NCI-H128 (cell line): ENCODE results near the gene RPL36.
"Not testable (repeated sequence)": the region's sequence is repeated elsewhere in the genome, so short reads cannot be mapped to it uniquely, and the experiment has no call there.

Source experiments
- DNase-seq: peaks from one replicate; lab custom pipeline; 2025; ENCODE audit not compliant: unreplicated experiment; lab: John Stamatoyannopoulos, UW

RPL36 gene

DNA sequence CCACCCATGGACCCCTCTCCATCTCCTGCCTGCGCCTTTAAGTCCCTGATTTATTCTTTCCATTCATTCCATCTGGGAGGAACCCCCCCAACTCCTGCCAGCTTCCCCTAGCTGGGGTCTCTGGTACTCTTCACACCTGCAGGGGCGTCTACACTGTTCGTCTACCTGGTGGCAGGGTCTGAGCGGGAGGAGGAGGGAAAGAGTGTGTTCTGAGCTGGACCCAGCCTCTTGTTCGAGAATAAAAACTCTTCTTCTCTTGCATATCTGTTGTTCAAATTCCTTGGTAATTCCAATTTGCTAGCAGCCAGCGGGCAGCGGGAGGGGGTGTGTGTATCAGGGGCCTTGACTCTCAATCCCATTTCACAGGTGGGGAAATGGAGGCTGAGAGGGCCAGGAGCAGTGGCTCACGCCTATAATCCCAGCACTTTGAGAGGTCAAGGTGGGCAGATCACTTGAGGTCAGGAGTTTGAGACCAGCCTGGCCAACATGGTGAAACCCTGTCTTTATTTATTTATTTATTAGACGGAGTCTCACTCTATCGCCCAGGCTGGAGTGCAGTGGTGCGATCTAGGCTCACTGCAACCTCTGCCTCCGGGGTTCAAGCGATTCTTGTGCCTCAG lies 1.7 kb upstream of the RPL36 start:
- not testable (repeated sequence) for DNase-seq

DNA sequence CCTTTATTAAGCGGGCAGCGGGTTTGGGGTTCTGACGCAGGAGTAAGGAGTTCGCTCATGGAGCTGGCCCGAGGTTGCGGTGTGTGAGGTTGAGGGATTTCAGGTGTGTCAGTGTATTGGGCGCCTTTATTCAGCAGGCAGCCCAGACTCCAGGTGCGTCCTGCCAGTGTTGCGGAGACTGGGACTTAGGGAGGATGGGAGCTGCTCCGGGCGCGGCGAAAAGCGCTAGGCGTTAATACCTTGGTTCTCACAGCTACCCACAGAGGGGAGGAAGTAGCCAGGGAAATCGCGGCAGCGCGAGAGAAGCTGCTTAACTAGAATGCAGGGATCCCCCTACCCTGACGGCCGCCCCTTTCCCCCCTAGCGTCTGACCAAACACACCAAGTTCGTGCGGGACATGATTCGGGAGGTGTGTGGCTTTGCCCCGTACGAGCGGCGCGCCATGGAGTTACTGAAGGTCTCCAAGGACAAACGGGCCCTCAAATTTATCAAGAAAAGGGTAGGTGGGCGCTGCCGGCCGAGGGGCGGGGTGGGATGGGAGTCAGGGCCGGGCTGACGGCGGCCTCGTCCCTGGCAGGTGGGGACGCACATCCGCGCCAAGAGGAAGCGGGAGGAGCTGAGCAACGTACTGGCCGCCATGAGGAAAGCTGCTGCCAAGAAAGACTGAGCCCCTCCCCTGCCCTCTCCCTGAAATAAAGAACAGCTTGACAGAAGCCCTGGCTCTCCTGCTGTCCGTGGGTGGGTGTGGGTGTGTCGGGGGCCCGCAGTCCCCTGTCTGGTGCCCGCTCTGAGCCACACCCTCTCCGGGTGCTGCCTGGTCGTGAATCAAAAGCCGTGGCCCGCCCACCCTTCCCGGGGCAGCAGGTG lies 1.1 kb downstream of the RPL36 start:
- DNase-seq = no peak

DNA sequence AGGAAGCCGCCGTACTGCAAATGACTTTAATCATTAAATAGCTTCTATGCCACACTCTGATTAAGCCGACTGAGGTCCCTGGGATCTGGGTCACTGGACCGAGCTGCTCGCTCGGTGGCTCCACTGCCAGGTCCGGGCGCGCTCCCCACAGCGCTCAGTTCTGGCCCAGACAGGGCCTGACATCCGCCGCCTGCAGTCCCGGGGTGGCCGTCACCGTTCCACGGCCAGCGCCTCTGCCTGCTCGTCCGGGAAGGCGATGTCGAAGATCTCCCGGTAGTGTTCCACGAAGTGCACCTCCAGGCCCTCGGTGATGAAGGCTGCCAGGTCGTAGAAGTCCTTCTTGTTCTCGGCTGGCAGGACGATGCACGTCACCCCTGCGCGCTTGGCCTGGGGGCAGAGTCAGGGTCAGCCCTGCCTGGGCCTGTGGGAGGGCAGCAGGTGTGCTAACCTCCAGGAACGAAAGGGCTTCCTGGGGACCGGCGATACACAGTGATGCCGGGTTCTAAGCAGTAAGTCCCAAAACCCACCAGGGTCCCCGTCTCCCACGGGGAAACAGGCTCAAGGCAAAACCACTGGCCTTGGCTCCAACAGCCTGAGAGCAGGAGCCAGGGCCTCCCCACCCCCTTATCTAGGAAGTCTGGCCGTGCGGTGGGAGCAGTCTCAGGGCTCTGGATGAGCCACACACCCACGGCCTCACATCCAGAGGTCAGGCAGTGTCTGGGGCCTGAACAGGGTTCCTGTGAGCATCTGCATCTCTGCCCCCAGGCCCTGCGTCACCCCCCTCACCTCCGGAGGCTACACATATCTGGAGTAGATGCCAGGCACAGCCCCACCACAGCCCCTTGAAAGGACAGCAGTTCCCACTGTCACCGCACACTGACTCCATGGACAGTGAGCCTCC lies 2.0 kb downstream of the RPL36 start:
- DNase-seq = no peak

DNA sequence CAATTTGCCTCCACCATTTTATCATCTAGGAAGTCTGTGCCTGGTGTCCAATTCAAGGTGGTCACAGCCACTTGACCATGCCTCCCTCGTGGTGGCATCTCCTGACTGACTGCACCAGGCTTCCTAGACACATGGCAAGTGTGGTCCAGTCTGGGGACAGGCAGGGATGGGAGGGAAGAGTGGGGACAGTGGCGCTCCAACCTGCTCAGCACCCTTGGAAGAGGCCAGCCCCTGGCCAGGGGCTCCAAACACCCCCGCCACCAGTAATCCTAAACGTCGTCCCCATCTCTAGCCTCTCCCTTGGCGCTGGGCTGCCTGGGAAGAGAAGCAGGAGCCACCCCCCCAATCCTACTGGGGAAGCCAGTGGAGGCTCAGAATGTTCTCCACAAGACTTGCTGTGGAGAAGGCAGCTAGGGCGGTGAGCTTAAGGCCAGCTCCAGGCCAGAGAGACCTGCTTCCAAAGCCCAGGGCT lies 2.7 kb downstream of the RPL36 start:
- no peak for DNase-seq

DNA sequence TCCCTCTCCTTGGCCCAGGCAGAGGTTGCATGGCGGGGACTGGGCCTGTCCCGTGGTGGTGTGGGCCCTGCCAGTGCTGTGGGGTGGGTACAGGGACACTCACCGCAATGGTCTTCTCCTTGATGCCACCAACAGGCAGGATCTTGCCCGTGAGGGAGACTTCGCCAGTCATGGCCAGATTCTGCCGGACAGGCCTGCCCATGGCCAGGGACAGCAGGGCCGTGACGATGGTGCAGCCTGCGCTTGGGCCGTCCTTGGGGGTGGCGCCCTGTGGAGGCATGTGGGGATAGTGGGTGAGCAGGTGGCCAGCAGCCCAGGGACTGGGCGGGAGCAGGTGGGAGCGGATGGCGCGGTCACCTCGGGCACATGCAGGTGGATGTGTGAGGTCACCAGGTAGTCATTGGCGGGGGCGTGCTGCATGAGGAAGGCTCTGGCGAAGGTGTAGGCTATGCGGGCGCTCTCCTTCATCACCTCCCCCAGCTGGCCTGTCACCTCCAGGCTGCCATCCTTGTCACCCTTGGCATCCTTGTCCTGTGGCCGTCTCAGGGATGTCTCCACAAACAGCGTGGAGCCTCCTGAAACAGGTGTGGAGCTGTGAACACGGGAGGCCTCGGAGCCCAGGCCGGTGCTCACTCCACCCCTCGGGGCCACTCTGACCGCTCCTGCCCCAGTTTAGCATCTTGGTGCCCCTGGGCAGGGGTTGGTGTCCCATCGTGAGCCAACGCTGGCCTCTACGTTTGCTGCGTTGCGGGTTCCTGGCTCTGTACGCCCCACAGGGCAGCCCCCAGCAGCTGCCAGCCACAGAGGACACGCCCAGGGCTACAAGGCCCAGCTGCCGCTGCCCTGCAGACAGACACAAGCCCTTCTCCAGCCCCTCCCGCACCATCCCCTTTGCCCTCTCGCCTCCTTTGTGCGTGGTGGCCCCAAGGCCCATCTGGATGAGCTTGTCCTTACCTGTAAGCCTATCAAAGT lies 3.4 kb downstream of the RPL36 start:
- DNase-seq = no peak

DNA sequence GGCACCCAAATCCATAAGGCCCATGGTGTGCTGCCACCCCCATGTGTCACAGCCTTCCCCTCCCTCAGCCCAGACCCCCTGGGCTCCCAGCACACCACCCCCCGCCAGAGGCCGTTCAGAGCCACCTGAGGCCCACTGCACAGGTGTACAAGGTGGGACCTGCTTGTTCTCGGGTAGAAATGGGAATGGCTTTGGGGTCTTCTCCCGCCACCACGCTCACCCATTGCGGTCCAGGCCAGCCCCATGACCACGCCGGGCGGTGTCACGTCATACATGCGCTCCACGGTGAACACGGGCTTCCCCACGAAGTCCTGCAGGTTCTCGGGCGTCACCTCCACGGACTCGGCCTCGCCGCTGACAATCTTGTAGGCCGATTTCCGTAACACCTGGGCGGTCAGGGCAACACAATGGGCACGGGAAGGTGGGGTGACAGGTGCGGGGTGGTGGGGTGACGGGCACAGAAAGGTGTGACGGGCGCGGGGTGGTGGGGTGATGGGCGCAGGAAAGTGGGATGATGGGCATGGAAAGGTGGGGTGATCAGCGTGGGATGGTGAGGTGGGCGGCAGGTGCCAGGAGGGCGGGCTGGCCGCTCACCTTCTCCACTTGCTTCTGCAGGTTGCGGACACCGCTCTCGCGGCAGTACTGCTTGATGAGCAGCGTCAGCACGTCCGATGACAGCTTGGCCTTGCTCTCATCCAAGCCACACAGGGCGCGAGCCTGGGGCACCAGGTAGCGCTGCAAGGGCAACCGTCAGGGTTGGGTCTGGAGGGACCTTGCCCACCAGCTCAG lies 4.3 kb downstream of the RPL36 start:
- no peak for DNase-seq

DNA sequence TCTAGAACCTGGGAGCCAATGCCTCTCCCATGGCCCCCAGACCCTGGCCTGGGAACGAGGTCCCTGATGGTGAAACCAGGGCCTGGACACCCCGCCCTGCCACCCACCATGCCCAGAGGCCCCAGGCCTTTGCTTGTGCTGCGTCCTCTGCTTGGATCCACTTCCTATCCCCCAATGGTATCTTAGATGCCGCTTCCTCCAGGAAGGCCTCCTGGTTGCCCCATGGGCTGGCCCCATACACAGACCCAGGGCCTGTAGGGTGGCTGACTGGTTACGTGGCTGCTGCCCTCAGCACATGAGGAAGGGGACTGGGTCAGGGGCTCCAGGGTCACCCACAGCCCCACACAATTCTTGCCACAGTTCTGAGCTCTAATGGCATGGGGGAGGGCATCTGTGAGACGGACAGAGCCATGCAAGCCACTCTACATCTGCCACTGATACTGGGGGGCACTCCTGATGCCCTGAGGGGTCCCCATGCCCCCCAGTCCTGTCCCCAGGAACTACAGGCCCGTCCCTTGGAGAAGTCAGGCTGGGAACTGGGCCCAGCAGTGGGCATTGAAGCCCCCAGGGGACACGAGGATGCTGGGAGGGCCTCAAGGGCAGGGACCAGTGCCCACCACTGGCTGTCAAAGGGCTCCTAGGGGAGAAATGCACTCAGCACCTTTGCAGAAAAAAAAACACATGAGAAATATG lies 5.0 kb downstream of the RPL36 start:
- DNase-seq = no peak

DNA sequence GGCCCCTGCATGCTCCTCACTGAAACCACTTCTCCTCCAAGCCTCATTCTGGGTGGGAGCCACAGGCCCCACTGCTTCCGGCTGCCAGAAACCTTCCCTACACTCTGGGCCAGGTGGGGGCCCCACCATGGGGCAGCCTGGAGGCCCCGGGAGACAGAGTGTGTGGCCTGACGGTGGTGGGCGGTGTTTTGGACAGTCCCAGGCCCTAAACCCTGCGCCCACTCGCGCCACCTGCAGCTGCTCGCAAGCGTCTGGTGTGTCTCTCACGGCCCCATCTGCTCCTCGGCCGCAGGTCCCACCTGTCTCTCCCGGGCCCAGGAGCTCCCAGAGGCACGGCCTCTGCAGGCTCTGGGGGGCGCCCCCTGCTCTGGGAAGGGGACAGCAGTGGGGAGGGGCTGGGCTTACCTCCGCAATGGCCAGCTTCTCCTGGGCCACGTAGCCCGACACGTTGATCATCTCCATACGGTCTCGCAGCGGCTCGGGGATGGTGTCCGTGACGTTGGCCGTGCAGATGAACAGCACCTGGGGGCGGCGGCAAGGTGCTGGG lies 5.6 kb downstream of the RPL36 start:
- no peak for DNase-seq

DNA sequence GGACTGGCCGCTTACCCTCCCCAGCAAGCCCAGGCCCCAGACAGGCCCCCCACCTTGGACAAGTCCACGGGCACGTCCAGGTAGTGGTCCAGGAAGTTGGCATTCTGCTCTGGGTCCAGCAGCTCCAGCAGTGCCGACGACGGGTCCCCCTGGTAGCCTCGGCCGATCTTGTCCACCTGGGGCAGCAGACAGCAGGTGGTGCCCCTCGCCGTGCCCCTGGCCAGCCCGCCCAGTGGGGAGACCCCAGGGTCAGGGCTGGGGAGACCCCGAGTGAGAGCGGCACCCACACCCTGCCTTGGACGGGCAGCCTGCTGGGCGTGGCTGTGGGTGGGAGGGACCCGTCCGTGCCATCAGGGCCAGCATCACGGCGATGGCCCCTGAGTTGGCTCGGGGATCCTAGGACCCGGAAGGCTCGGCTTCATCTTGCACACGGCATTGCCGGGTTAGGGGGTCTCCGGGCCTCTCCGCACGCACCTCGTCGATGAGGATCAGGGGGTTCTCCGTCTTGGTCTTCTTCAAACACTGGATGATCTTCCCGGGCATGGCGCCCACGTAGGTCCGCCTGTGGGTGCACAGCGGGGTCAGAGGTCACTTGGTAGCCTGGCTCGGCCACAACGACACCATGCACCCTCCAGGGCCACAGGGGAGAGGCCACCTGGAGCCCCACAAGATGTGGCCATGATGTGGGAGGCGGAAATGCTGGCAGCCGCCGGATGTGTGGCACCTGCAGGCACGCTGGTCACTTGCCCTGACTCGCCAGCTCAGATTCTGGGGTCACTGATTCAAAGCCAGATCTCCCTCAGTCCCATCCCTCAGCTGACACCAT lies 6.3 kb downstream of the RPL36 start:
- no peak for DNase-seq

DNA sequence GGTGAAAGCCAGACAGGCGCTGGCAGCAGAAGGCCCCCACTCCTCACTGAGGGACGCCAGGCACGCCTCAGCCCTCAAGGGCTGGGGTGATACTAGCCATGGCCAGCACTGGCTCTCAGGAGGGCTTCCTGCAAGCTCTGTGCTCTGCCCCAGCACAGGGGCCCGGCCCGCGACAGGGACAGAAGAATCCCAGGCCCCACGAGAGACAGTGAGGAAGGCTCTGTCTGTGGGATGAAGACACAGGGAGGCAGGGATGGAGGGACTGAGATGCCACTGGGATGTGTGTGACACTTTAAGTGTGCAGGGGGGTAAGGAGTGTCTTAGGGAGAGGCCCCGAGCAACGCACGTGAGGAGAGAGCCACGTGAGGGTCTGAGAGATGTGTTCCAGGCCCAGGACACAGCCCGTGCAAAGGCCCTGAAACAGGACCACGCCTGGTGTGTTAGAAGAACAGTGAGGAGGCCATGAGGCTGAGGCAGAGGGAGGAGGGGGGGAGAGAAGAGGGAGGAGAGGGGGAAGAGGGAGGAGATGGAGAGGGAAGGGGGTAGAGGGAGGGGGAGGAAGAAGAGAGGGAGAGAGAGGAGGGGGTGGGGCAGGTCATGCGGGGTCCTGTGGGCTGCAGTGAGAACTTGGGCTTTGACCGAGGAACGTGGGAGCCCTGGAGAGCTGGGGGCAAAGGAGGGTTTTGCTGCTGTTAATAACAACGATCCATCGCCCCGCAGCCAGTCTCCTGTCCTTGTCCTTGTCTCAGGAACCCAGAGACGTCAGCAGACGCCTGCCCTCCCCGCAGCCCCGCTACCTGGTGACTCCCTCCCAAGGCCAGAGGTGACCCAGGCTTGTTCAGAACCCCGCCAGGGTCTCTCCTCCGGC lies 7.2 kb downstream of the RPL36 start:
- no peak for DNase-seq

DNA sequence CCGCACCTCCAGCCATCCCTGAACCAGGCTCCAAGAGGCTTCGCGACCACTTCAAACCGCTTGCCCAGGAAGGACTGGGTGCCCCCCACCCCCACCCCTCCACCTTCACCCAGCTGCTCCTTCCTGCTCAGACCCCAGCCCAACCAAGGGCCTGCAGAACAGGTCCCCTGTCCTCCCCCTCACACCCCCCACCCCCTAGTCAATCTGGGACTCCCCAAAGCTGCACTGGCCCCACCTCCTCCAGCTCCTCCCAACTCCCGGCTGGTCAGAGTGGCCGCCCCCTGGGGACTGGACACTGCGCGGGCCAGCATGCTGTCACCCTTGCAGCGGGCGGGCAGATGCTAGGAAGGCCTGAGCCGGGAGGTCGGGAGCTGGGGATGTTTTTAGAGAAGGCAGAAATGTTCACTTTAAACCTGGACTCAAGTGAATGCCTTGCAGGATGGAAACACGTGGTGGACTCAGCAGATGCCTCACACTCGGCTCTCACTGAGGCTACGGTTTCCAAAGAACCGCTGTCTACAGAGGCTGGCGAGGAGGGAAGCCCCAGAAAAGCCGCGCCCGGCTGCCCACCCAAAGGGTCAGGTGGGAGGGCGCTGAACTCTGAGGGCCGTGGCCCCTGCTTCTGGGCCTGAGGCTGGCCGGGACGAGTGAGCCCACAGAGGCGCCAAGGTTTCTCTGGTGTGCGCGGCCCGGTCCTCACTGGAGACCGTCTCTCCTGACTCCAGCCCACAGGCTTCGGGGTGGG lies 8.0 kb downstream of the RPL36 start:
- DNase-seq = no peak

DNA sequence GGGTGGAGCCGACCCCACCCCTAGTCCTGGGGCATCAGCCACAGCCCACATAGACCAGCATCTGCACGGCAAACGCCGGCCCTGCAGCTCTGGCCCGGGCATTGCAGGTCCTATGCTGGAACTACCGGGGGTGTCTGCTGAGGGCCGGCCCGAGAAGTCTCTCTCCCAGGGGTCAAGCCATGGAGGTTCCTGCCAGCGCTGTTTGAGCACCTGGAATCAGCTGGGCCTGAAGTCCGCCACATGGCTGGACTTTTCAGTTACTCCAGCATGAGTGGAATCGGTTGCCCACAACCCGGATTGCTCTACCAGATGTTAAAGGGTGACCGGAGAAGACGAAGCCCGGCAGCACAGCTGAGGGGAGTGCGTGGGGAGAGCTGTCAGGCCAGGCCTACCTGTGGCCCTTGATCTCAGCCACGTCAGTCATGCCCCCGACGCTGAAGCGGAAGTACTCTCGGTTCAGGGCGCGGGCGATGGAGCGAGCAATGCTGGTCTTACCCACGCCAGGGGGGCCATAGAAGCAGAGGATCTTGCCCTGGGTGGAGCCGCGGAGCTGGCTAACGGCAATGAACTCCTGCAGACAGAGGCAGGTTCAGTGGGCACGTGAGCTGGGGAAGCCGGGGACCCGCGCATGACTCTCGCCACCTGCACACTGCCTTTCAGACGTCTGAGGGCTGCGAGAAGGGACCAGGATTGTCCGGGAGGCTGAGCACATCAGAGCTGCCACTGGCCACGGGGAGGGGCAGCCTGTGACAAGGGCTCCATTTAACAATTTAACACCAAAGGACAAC lies 8.7 kb downstream of the RPL36 start:
- DNase-seq = no peak

DNA sequence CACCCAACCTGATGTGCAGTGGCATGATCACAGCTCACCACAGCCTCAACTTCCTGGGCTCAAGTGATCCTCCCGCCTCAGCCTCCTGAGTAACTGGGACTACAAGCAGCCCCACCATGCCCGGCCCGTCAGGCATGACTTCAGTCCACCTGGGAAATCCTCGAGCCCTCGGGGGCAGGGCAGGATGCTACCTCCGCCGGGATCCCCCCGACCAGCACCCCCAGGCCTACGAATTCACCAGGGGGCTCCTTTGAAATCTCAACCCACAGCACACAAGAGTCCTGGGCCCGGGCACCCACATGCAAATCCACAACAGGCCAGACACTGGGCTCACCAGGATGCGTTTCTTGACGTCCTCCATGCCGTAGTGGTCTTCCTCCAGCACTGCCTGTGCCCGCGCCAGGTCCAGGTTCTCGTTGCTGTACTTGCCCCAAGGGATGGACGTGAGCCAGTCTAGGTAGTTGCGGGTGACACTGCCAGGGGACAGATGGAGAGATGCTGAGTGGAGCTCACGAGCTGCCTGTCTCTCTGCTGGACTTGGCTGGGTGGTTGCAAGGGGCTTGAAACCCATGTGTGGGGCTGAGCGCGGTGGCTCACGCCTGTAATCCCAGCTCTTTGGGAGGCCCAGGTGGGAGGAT lies 10.5 kb downstream of the RPL36 start:
- no peak for DNase-seq

DNA sequence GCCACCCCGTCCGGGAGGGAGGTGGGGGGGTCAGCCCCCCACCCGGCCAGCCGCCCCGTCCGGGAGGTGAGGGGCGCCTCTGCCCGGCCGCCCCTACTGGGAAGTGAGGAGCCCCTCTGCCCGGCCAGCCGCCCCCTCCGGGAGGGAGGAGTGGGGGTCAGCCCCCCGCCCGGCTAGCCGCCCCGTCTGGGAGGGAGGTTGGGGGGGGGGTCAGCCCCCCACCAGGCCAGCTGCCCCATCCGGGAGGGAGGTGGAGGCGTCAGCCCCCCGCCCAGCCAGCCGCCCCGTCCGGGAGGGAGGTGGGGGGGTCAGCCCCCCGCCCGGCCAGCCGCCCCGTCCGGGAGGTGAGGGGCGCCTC lies 11.9 kb downstream of the RPL36 start:
- DNase-seq = not testable (repeated sequence)
